ENCODE measurements around the gene UQCC2.

The UQCC2 gene

DNA sequence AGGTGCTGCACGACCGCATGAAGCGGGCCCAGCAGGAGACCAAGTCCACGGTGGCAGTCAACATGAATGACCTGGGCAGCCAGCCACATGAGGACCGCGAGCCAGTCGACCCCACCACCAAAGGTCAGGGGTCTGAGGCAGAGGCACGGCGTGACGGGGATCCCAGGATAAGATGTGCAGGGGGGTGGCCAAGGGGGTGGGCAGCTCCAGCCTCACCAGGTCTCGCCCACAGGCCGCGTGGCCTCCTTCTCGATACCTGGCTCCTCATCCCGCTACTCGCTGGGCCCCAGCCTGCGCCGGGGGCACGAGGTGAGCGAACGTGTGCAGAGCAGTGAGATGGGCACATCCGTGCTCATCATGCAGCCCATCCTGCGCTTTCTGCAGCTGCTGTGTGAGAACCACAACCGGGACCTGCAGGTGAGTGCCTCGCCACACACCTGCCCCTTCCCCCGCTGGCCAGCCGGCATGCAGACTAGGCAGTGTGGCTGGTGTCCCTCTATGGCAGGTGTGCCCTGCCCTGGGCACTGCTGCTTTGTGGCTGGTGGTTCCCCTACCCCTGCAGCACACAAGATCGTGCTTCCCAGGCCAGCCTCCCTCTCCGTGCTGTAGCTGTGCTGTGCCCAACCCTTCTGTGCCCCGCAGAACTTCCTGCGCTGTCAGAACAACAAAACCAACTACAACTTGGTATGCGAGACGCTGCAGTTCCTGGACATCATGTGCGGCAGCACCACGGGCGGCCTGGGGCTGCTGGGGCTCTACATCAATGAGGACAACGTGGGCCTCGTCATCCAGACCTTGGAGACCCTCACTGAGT, 25.9 kb downstream of the UQCC2 start:
- DNase-seq (ENCODE audit: extremely low spot score) = no peak
- CTCF ChIA-PET = no interaction called here
- POLR2A ChIA-PET = no interaction called here
- TF ChIP-seq TARDBP (IDR thresholded peaks at IDR 0.05) (no peak), FOXM1 (IDR thresholded peaks at IDR 0.05; ENCODE audit: borderline replicate concordance) (no peak), ZNF384 (IDR thresholded peaks at IDR 0.05) (no peak), BHLHE40 (IDR thresholded peaks at IDR 0.05; ENCODE audit: borderline replicate concordance) (no peak), L3MBTL2 (conservative IDR thresholded peaks at IDR 0.05) (no peak), NFRKB (IDR thresholded peaks at IDR 0.05) (no peak), CTBP1 (IDR thresholded peaks at IDR 0.05; ENCODE audit: borderline replicate concordance) (no peak), HDGF (IDR thresholded peaks at IDR 0.05; ENCODE audit: borderline replicate concordance) (no peak), FOXK2 (IDR thresholded peaks at IDR 0.05) (no peak), PKNOX1 (IDR thresholded peaks at IDR 0.05) (no peak), ARNT (IDR thresholded peaks at IDR 0.05) (no peak), SP1 (IDR thresholded peaks at IDR 0.05) (no peak), SUZ12 (IDR thresholded peaks at IDR 0.05) (no peak), FOXA1 (IDR thresholded peaks at IDR 0.05) (no peak), ELF4 (IDR thresholded peaks at IDR 0.05) (no peak), LEF1 (IDR thresholded peaks at IDR 0.05; ENCODE audit: borderline replicate concordance) (no peak)

DNA sequence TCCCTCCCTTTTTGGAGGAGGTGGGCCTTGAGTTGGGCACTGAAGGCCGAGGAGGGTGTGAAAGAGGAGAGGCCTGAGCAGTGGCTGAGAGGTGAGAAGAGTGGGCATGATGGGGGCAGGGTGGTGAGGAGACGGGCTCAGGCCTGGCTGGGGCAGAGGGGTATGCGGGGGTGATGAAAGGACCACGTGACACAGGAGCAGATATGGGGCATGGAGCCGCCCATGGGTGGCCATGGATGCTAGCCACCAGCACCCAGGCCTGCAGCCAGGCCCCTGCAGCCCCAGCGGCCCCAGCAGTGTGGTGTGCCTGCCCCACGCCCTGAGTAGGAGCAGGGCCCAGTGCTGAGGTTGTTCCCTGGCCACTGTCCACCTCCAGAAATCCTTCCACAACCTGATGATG, 26.5 kb downstream of the UQCC2 start:
- TF ChIP-seq NFRKB (IDR thresholded peaks at IDR 0.05) (no peak), HDGF (IDR thresholded peaks at IDR 0.05; ENCODE audit: borderline replicate concordance) (no peak), FOXM1 (IDR thresholded peaks at IDR 0.05; ENCODE audit: borderline replicate concordance) (no peak), SP1 (IDR thresholded peaks at IDR 0.05) (no peak), BHLHE40 (IDR thresholded peaks at IDR 0.05; ENCODE audit: borderline replicate concordance) (no peak), PKNOX1 (IDR thresholded peaks at IDR 0.05) (no peak), ZNF384 (IDR thresholded peaks at IDR 0.05) (no peak), SUZ12 (IDR thresholded peaks at IDR 0.05) (no peak), FOXA1 (IDR thresholded peaks at IDR 0.05) (no peak), LEF1 (IDR thresholded peaks at IDR 0.05; ENCODE audit: borderline replicate concordance) (no peak), TARDBP (IDR thresholded peaks at IDR 0.05) (no peak), ARNT (IDR thresholded peaks at IDR 0.05) (no peak), FOXK2 (IDR thresholded peaks at IDR 0.05) (no peak), ELF4 (IDR thresholded peaks at IDR 0.05) (no peak), L3MBTL2 (conservative IDR thresholded peaks at IDR 0.05) (no peak), CTBP1 (IDR thresholded peaks at IDR 0.05; ENCODE audit: borderline replicate concordance) (no peak)
- ChIA-PET POLR2A (no interaction called here), CTCF (no interaction called here)
- no peak for DNase-seq (ENCODE audit: extremely low spot score)

- DNase-seq (ENCODE audit: extremely low spot score) = no peak
- CTCF ChIA-PET = interaction anchor here (2.3 kb wide), 1 partner anchor 16 kb away, joined by 6 read pairs; no protein-coding TSS in a partner anchor
- POLR2A ChIA-PET = interaction anchor here (0.7 kb wide), 1 partner anchor 27 kb away, joined by 3 read pairs; the partner anchor contains the start of gene UQCC2
- TF ChIP-seq ZNF384 (IDR thresholded peaks at IDR 0.05) (no peak), SP1 (IDR thresholded peaks at IDR 0.05) (no peak), CTBP1 (IDR thresholded peaks at IDR 0.05; ENCODE audit: borderline replicate concordance) (no peak), L3MBTL2 (conservative IDR thresholded peaks at IDR 0.05) (no peak), SUZ12 (IDR thresholded peaks at IDR 0.05) (no peak), NFRKB (IDR thresholded peaks at IDR 0.05) (no peak), LEF1 (IDR thresholded peaks at IDR 0.05; ENCODE audit: borderline replicate concordance) (no peak), ARNT (IDR thresholded peaks at IDR 0.05) (no peak), PKNOX1 (IDR thresholded peaks at IDR 0.05) (no peak), BHLHE40 (IDR thresholded peaks at IDR 0.05; ENCODE audit: borderline replicate concordance) (no peak), ELF4 (IDR thresholded peaks at IDR 0.05) (no peak), TARDBP (IDR thresholded peaks at IDR 0.05) (no peak), FOXK2 (IDR thresholded peaks at IDR 0.05) (no peak), FOXM1 (IDR thresholded peaks at IDR 0.05; ENCODE audit: borderline replicate concordance) (no peak)
These were observed 27.0 kb downstream of the UQCC2 start for GRCh38 chr6:33684428-33684896.

DNA sequence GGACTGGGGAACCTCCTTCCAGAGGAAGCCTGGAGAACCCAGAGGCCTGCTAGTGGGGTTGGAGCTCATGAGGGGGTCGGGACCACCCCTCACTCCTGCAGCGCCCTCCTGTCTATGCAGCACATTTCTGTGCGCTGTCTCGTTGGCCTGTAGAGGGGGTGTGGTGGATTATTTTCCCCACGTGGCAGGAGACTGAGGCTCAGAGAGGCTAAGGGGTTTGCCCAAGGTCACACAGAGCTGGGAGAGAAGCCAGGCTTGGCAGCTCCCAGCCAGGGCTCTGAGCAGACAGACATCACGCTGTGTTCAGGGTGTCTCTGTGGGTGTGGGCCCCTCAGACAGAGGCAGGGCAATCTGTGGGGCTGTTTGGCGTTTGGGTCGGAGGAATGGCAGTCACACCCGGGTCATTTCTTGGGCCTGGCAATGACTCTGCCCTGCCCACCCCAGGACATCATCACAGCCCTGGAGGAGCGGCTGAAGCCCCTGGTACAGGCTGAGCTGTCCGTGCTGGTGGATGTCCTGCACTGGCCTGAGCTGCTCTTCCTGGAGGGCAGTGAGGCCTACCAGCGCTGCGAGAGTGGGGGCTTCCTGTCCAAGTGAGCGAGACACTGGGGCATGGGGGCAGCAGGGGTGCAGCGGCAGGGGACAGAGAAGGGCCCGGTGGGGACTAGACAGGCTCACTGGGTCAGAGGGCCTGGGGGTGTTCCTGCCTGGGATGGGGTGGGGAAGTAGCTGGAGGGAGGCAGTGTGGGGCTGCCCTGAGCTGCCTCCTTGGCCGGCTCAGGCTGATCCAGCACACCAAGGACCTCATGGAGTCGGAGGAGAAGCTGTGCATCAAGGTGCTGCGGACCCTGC, 27.7 kb downstream of the UQCC2 start:
- DNase-seq (ENCODE audit: extremely low spot score) = no peak
- POLR2A ChIA-PET = interaction anchor here (0.7 to 1.2 kb wide), 2 partner anchors 28 kb away, joined by 3 read pairs; partner anchors contain the start of gene UQCC2
- TF ChIP-seq SP1 (IDR thresholded peaks at IDR 0.05) (no peak), LEF1 (IDR thresholded peaks at IDR 0.05; ENCODE audit: borderline replicate concordance) (no peak)
- CTCF ChIA-PET = interaction anchor here (2.3 kb wide), 1 partner anchor 17 kb away, joined by 6 read pairs; no protein-coding TSS in a partner anchor

DNA sequence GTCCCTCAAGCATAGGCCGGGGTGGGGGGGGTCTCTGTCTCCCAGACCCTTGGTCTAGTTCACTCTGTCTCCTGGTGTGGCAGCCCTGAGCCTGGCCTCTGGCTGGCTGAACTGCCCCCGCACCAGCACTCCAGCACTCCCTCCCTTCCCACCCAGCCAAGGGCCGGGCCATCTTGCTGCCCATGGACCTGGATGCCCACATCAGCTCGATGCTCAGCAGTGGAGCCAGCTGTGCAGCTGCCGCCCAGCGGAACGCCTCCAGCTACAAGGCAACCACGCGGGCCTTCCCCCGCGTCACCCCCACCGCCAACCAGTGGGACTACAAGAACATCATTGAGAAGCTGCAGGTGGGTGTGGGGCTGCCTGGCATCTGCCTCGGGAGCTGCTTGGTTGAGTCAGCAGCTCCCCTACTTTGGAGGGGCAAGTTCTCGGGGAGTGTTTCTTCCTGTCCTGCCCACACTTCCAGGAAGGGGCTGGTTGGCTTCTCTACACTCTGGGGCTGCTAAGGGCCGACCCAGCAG, 28.4 kb downstream of the UQCC2 start:
- no peak for TF ChIP-seq HDGF (IDR thresholded peaks at IDR 0.05; ENCODE audit: borderline replicate concordance)
- TF ChIP-seq NFRKB (IDR thresholded peaks at IDR 0.05) = no peak
- TF ChIP-seq ELF4 (IDR thresholded peaks at IDR 0.05) = no peak
- no peak for TF ChIP-seq FOXA1 (IDR thresholded peaks at IDR 0.05)
- no peak for TF ChIP-seq SP1 (IDR thresholded peaks at IDR 0.05)
- TF ChIP-seq SUZ12 (IDR thresholded peaks at IDR 0.05) = no peak
- no peak for TF ChIP-seq FOXM1 (IDR thresholded peaks at IDR 0.05; ENCODE audit: borderline replicate concordance)
- DNase-seq (ENCODE audit: extremely low spot score) = no peak
- POLR2A ChIA-PET = interaction anchor here (0.6 to 1.2 kb wide), 2 partner anchors 14 to 29 kb away, joined by 3 read pairs; partner anchors contain the start of gene UQCC2
- CTCF ChIA-PET = interaction anchor here (0.7 to 2.3 kb wide), 3 partner anchors 15 to 81 kb away, joined by 3 to 6 read pairs (median 5); no protein-coding TSS in a partner anchor
